Measurements from ENCODE around the gene LSM7. TPM values are rescaled to one million over a fixed set of nuclear protein-coding genes. Genes with fewer than 3 reads are reported as not detected.

LSM7 gene
- total and polyA plus RNA-seq, 2 of the 13 experiments (the other 11 are each of a cell fraction or from before 2014, with no cell fraction given), result 140 to 205 TPM

DNA sequence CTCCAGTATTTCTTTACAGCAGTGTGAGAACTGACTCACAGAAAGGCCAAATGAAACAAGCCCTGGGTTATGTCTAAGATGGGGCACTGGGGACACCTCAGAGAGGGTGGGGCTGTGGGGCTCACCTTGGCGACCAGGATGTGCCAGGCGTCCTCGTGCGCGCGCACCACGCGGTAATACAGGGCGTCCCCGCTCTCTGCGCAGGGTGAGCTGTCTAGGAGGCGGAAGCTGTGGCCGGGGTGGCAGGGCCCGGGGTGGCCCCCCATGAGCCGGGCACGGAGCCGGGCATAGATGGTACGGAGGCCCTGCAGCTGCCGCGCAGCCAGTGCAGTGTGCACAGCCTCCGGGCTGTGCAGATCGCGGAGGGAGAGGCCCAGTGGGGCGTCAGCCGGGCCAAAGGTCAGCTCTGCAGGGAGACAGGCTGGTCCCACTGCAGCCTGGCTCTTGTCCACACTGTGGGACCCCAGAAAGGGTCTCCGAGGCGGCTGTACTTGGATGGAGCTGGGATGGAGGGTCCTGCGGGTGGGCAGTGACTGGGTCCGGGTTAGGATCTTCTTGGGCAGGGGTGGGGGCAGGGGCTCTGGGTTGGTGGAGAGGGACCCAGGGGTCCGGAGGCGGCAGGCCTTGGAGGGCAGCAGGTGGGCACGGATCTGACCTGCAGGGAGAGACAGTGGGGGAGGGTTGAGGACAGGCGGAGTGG is 49.8 kb downstream of the LSM7 start (continued):
- TF ChIP-seq MBD4 (IDR thresholded peaks at IDR 0.05; ENCODE audit: borderline replicate concordance, low read length) (no peak), KMT2B (CRISPR knock-in tag; IDR thresholded peaks at IDR 0.05) (no peak), ZNF335 (CRISPR knock-in tag; IDR thresholded peaks at IDR 0.05) (no peak), HNRNPL (IDR thresholded peaks at IDR 0.05; ENCODE audit: low read depth, low read length) (peak; percentile 74; the same call in 1 of the 2 replicates), SIN3B (IDR thresholded peaks at IDR 0.05; ENCODE audit: low read length) (no peak), AGO1 (IDR thresholded peaks at IDR 0.05; ENCODE audit: low read depth, low read length, poor library complexity, severe bottlenecking) (no peak), NR2F1 (CRISPR knock-in tag; IDR thresholded peaks at IDR 0.05) (0 out of 4 replicates have a peak, but pooled peaks of 1 of the 2 experiments have one; percentile 29), ZNF337 (CRISPR knock-in tag; IDR thresholded peaks at IDR 0.05; ENCODE audit: borderline replicate concordance, low read depth) (no peak), ZNF737 (CRISPR knock-in tag; IDR thresholded peaks at IDR 0.05; ENCODE audit: borderline replicate concordance) (no peak), KDM1A (CRISPR knock-in tag; IDR thresholded peaks at IDR 0.05) (no peak), HNRNPLL (IDR thresholded peaks at IDR 0.05; ENCODE audit: low read depth, low read length, poor library complexity, severe bottlenecking) (no peak), KMT2A (CRISPR knock-in tag; IDR thresholded peaks at IDR 0.05) (no peak), HES4 (CRISPR knock-in tag; IDR thresholded peaks at IDR 0.05; ENCODE audit: borderline replicate concordance) (no peak)
- TF ChIP-seq, protein P1, sequence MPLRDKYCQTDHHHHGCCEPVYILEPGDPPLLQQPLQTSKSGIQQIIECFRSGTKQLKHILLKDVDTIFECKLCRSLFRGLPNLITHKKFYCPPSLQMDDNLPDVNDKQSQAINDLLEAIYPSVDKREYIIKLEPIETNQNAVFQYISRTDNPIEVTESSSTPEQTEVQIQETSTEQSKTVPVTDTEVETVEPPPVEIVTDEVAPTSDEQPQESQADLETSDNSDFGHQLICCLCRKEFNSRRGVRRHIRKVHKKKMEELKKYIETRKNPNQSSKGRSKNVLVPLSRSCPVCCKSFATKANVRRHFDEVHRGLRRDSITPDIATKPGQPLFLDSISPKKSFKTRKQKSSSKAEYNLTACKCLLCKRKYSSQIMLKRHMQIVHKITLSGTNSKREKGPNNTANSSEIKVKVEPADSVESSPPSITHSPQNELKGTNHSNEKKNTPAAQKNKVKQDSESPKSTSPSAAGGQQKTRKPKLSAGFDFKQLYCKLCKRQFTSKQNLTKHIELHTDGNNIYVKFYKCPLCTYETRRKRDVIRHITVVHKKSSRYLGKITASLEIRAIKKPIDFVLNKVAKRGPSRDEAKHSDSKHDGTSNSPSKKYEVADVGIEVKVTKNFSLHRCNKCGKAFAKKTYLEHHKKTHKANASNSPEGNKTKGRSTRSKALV (CRISPR knock-in tag; IDR thresholded peaks at IDR 0.05), result no peak
- TF ChIP-seq, protein P2, sequence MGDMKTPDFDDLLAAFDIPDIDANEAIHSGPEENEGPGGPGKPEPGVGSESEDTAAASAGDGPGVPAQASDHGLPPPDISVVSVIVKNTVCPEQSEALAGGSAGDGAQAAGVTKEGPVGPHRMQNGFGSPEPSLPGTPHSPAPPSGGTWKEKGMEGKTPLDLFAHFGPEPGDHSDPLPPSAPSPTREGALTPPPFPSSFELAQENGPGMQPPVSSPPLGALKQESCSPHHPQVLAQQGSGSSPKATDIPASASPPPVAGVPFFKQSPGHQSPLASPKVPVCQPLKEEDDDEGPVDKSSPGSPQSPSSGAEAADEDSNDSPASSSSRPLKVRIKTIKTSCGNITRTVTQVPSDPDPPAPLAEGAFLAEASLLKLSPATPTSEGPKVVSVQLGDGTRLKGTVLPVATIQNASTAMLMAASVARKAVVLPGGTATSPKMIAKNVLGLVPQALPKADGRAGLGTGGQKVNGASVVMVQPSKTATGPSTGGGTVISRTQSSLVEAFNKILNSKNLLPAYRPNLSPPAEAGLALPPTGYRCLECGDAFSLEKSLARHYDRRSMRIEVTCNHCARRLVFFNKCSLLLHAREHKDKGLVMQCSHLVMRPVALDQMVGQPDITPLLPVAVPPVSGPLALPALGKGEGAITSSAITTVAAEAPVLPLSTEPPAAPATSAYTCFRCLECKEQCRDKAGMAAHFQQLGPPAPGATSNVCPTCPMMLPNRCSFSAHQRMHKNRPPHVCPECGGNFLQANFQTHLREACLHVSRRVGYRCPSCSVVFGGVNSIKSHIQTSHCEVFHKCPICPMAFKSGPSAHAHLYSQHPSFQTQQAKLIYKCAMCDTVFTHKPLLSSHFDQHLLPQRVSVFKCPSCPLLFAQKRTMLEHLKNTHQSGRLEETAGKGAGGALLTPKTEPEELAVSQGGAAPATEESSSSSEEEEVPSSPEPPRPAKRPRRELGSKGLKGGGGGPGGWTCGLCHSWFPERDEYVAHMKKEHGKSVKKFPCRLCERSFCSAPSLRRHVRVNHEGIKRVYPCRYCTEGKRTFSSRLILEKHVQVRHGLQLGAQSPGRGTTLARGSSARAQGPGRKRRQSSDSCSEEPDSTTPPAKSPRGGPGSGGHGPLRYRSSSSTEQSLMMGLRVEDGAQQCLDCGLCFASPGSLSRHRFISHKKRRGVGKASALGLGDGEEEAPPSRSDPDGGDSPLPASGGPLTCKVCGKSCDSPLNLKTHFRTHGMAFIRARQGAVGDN (CRISPR knock-in tag; IDR thresholded peaks at IDR 0.05), result peak; percentile 45
- TF ChIP-seq, protein P3, sequence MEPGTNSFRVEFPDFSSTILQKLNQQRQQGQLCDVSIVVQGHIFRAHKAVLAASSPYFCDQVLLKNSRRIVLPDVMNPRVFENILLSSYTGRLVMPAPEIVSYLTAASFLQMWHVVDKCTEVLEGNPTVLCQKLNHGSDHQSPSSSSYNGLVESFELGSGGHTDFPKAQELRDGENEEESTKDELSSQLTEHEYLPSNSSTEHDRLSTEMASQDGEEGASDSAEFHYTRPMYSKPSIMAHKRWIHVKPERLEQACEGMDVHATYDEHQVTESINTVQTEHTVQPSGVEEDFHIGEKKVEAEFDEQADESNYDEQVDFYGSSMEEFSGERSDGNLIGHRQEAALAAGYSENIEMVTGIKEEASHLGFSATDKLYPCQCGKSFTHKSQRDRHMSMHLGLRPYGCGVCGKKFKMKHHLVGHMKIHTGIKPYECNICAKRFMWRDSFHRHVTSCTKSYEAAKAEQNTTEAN (CRISPR knock-in tag; conservative IDR thresholded peaks at IDR 0.05), result no peak

All from HepG2 (cell line).